ENCODE results near the gene NOM1.
"Not testable (repeated sequence)": the region's sequence is repeated elsewhere in the genome, so short reads cannot be mapped to it uniquely, and the experiment has no call there.

DNA sequence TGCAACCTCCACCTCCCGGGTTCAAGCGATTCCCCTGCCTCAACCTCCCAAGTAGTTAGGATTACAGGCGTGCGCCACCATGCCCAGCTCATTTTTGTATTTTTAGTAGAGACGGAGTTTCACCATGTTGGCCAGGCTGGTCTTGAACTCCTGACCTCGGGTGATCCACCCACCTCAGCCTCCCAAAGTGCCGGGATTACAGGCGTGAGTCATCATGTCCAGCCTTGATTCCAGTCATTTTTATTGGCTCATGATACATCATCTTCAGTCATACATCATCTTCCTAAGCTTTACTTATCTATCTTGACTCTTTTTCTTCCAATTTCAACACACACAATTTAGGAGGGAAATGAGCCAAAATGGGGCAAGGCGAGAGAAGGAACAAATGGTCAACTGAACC, 49.4 kb upstream of the NOM1 start:
- TF ChIP-seq, protein P1, sequence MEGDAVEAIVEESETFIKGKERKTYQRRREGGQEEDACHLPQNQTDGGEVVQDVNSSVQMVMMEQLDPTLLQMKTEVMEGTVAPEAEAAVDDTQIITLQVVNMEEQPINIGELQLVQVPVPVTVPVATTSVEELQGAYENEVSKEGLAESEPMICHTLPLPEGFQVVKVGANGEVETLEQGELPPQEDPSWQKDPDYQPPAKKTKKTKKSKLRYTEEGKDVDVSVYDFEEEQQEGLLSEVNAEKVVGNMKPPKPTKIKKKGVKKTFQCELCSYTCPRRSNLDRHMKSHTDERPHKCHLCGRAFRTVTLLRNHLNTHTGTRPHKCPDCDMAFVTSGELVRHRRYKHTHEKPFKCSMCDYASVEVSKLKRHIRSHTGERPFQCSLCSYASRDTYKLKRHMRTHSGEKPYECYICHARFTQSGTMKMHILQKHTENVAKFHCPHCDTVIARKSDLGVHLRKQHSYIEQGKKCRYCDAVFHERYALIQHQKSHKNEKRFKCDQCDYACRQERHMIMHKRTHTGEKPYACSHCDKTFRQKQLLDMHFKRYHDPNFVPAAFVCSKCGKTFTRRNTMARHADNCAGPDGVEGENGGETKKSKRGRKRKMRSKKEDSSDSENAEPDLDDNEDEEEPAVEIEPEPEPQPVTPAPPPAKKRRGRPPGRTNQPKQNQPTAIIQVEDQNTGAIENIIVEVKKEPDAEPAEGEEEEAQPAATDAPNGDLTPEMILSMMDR (IDR thresholded peaks at IDR 0.05), result not testable (repeated sequence)
- TF ChIP-seq POLR2A (IDR thresholded peaks at IDR 0.05), result not testable (repeated sequence)
